H9 (cell line): ENCODE results near the gene NRCAM. TPM values are rescaled to one million over a fixed set of nuclear protein-coding genes. Genes with fewer than 3 reads are reported as not detected.

Experiments used
- DNase-seq: peaks from one replicate; pipeline ENCODE4 v3.0.0-alpha.2; 2017
- H2AFZ ChIP-seq: one replicate; pipeline ENCODE4 v1.6.1; 2013; ENCODE audit warnings: mild to moderate bottlenecking, low read length, control low read depth, moderate library complexity
- H2AK5ac ChIP-seq: 2 replicates; pipeline ENCODE4 v1.6.1; 2013; ENCODE audit warnings: low read length, control low read depth, mixed read lengths; ENCODE audit not compliant: insufficient read length
- H2BK120ac ChIP-seq: one replicate; pipeline ENCODE4 v1.6.1; 2013; ENCODE audit warnings: low read depth, mild to moderate bottlenecking, low read length, control low read depth, inconsistent platforms; ENCODE audit not compliant: poor library complexity, severe bottlenecking
- H2BK12ac ChIP-seq: 2 replicates; pipeline ENCODE4 v1.6.1; 2013; ENCODE audit warnings: low read length, control low read depth, mixed read lengths, low read depth; ENCODE audit not compliant: insufficient read length
- H2BK15ac ChIP-seq: 2 replicates; pipeline ENCODE4 v1.6.1; 2013; ENCODE audit warnings: low read depth, low read length, control low read depth
- H2BK20ac ChIP-seq: one replicate; pipeline ENCODE4 v1.6.1; 2013; ENCODE audit warnings: low read depth, mild to moderate bottlenecking, low read length, control low read depth, inconsistent platforms; ENCODE audit not compliant: poor library complexity, severe bottlenecking
- H2BK5ac ChIP-seq: 2 replicates; pipeline ENCODE4 v1.6.1; 2013; ENCODE audit warnings: low read length, control low read depth, mixed read lengths; ENCODE audit not compliant: insufficient read length
- H3K14ac ChIP-seq: 2 replicates; pipeline ENCODE4 v1.6.1; 2013; ENCODE audit warnings: low read length, control low read depth; ENCODE audit not compliant: insufficient read depth
- H3K18ac ChIP-seq: 2 replicates; pipeline ENCODE4 v1.6.1; 2013; ENCODE audit warnings: low read depth, mild to moderate bottlenecking, mixed read lengths, low read length, control low read depth; ENCODE audit not compliant: insufficient read length
- H3K23ac ChIP-seq: 2 replicates; pipeline ENCODE4 v1.6.1; 2013; ENCODE audit warnings: low read length, control low read depth, mixed read lengths, low read depth; ENCODE audit not compliant: insufficient read length
- H3K23me2 ChIP-seq: 2 replicates; pipeline ENCODE4 v1.6.1; 2013; ENCODE audit warnings: low read depth, mild to moderate bottlenecking, mixed read lengths, low read length, control low read depth; ENCODE audit not compliant: insufficient read length, poor library complexity, severe bottlenecking
- H3K27ac ChIP-seq: 2 replicates; pipeline ENCODE4 v1.5.1; 2013; ENCODE audit warnings: low read length, control low read depth, mixed read lengths, low read depth; ENCODE audit not compliant: insufficient read length
- H3K27me3 ChIP-seq: 2 replicates; pipeline ENCODE4 v1.6.1; 2013; ENCODE audit warnings: low read length, control low read depth, inconsistent platforms; ENCODE audit not compliant: insufficient read depth
- H3K4ac ChIP-seq: 2 replicates; pipeline ENCODE4 v1.6.1; 2013; ENCODE audit warnings: low read depth, mild to moderate bottlenecking, control low read depth, inconsistent platforms, low read length, moderate library complexity
- H3K4me1 ChIP-seq: 2 replicates; pipeline ENCODE4 v1.6.1; 2013; ENCODE audit warnings: low read length, control low read depth, inconsistent platforms; ENCODE audit not compliant: insufficient read depth
- H3K4me2 ChIP-seq: 2 replicates; pipeline ENCODE4 v1.6.1; 2013; ENCODE audit warnings: low read length, control low read depth, mixed read lengths; ENCODE audit not compliant: insufficient read length, insufficient read depth
- H3K56ac ChIP-seq: 2 replicates; pipeline ENCODE4 v1.6.1; 2013; ENCODE audit warnings: low read depth, mild to moderate bottlenecking, mixed read lengths, low read length, control low read depth; ENCODE audit not compliant: insufficient read length
- H3K79me1 ChIP-seq: 2 replicates; pipeline ENCODE4 v1.6.1; 2013; ENCODE audit warnings: low read depth, mild to moderate bottlenecking, moderate library complexity, low read length, control low read depth, inconsistent platforms; ENCODE audit not compliant: insufficient read depth, poor library complexity, severe bottlenecking
- H3K79me2 ChIP-seq: 2 replicates; pipeline ENCODE4 v1.6.1; 2013; ENCODE audit warnings: low read length, control low read depth, inconsistent platforms; ENCODE audit not compliant: insufficient read depth
- H3K9ac ChIP-seq: 2 replicates; pipeline ENCODE4 v1.6.1; 2013; ENCODE audit warnings: low read length, control low read depth, mixed read lengths; ENCODE audit not compliant: insufficient read length; ENCODE audit errors: extremely low read depth
- H3K9me3 ChIP-seq: one replicate; pipeline ENCODE4 v1.6.1; 2013; ENCODE audit warnings: low read depth, low read length, inconsistent platforms; ENCODE audit not compliant: control insufficient read depth
- H3T11ph ChIP-seq: one replicate; pipeline ENCODE4 v1.6.1; 2013; ENCODE audit warnings: mild to moderate bottlenecking, low read length, control low read depth, inconsistent platforms
- H4K20me1 ChIP-seq: one replicate; pipeline ENCODE4 v1.6.1; 2013; ENCODE audit not compliant: control insufficient read depth, insufficient read length, insufficient read depth
- H4K5ac ChIP-seq: 2 replicates; pipeline ENCODE4 v1.6.1; 2013; ENCODE audit warnings: low read depth, mild to moderate bottlenecking, mixed read lengths, low read length, control low read depth; ENCODE audit not compliant: insufficient read length
- H4K8ac ChIP-seq: replicated peaks from 2 replicates; pipeline ENCODE4 v1.6.1; 2013; ENCODE audit warnings: low read length, control low read depth, mixed read lengths, low read depth; ENCODE audit not compliant: insufficient read length
- H4K91ac ChIP-seq: 2 replicates; pipeline ENCODE4 v1.6.1; 2013; ENCODE audit warnings: low read depth, mild to moderate bottlenecking, moderate library complexity, mixed read lengths, low read length, control low read depth; ENCODE audit not compliant: insufficient read length
- H3K27ac Mint-ChIP-seq, 3 experiments: 2 replicates in 2 of 3; 3 replicates in 1 of 3; pipeline ENCODE4 v1.8.0; 2020 to 2021; ENCODE audit warnings: mixed read lengths in 3 of 3, mild to moderate bottlenecking in 1 of 3, moderate library complexity in 1 of 3
- H3K27me3 Mint-ChIP-seq: 2 replicates; pipeline ENCODE4 v1.8.0; 2021; ENCODE audit warnings: low read depth, mild to moderate bottlenecking, moderate library complexity, mixed read lengths
- H3K36me3 Mint-ChIP-seq, 3 experiments: 2 replicates in 2 of 3; 3 replicates in 1 of 3; pipeline ENCODE4 v1.8.0; 2020 to 2021; ENCODE audit warnings: low read depth in 3 of 3, mixed read lengths in 3 of 3; ENCODE audit not compliant: insufficient read depth in 1 of 3
- H3K4me1 Mint-ChIP-seq, 2 experiments: 2 replicates each; pipeline ENCODE4 v1.8.0; 2020; ENCODE audit warnings: mixed read lengths in 2 of 2
- H3K4me3 Mint-ChIP-seq, 2 experiments: 2 replicates in 1 of 2; 3 replicates in 1 of 2; pipeline ENCODE4 v1.8.0; 2020 to 2021; ENCODE audit warnings: mild to moderate bottlenecking in 2 of 2, mixed read lengths in 2 of 2, moderate library complexity in 1 of 2
- H3K9me3 Mint-ChIP-seq, 2 experiments: 2 replicates in 1 of 2; 3 replicates in 1 of 2; pipeline ENCODE4 v1.8.0; 2020; ENCODE audit warnings: mild to moderate bottlenecking in 2 of 2, mixed read lengths in 2 of 2, moderate library complexity in 1 of 2
- CTCF ChIP-seq: fragments of 200-600 bp; sonication (generic); conservative IDR thresholded peaks from 3 replicates; pipeline ENCODE4 v1.8.0; 2021; ENCODE audit warnings: antibody characterized with exemption, mild to moderate bottlenecking
- WGBS: extraction: QIAGEN DNeasy Blood & Tissue Kit; methylation state at CpG from one replicate; pipeline ENCODE4 v1.1.7; 2013; ENCODE audit warnings: missing lambda C conversion rate, low lambda C conversion rate, mixed read lengths; ENCODE audit not compliant: insufficient read length; ENCODE audit errors: extremely low coverage; 5-methylcytosine and 5-hydroxymethylcytosine counted together
- total RNA-seq: library from RNA; stranded (reverse); gene quantifications from 2 replicates; pipeline ENCODE4 v1.2.1, GENCODE V29; 2021

The NRCAM gene
- total RNA-seq, 1 experiment from 2014 or later: 2.3 TPM

DNA sequence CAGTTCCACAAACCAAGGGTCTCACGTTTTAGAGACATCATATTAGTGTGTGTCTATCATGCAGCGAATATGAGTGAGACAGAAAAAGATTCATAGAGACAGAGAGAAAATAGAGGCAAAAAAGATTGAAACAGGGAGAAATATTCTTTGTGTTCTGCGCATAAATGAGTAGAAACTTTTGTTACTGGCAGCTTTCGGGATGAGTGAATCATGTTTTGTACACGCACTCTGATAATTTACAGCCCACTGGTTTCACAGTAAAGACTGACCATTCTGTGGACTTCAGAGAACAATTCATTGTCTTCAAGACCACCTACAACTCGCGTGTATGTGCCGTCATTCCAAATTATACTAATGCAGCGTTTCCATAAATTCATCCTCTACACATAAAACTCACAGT, 60.2 kb downstream of the NRCAM start:
- Histone ChIP-seq H2BK20ac (no peak overlapping the region), H3K9me3 (no peaks in the 10 kb centered on the region), H3K23me2 (no peaks in the 10 kb centered on the region), H3K18ac (no peak overlapping the region), H4K5ac (no peak overlapping the region), H3K79me1 (no peaks in the 10 kb centered on the region), H3T11ph (no peak overlapping the region), H3K56ac (no peak overlapping the region), H3K4me2 (no peak overlapping the region), H2BK15ac (no peak overlapping the region), H2AK5ac (no peak overlapping the region), H2BK12ac (no peak overlapping the region), H3K79me2 (no peaks in the 10 kb centered on the region), H3K27me3 (no peaks in the 10 kb centered on the region), H4K91ac (no peak overlapping the region), H3K9ac (no peak overlapping the region), H3K23ac (no peak overlapping the region), H3K4me1 (no peaks in the 10 kb centered on the region; the same call in 1 of the 2 replicates), H4K8ac (no peak overlapping the region), H2BK5ac (no peak overlapping the region), H3K14ac (no peak overlapping the region), H2AFZ (no peak overlapping the region), H3K27ac (no peak overlapping the region), H2BK120ac (no peak overlapping the region), H4K20me1 (no peaks in the 10 kb centered on the region), H3K4ac (no peak overlapping the region)
- Mint-ChIP-seq H3K27me3 (no peaks in the 10 kb centered on the region), H3K9me3 (no peaks in the 10 kb centered on the region; a peak in 1 of 5 replicates), H3K36me3 (peaks cover 0 to 10% (median 3%) of the 10 kb centered on the region in 3 experiments; a peak in 3 of 7 replicates), H3K4me3 (no peak overlapping the region), H3K4me1 (peaks cover 5 to 9% of the 10 kb centered on the region in 2 experiments; a peak in 3 of 4 replicates), H3K27ac (no peak overlapping the region)
- TF ChIP-seq CTCF: no peak
- no CpG with 5 or more reads among the region's 9 CpGs for WGBS
- no peak for DNase-seq
